ENCODE data around the gene OR2H2. TPM values are rescaled to one million over a fixed set of nuclear protein-coding genes. Genes with fewer than 3 reads are reported as not detected.

OR2H2 gene
- total and polyA plus RNA-seq, 2 of the 13 experiments (the other 11 are each of a cell fraction or from before 2014, with no cell fraction given) = not detected

DNA sequence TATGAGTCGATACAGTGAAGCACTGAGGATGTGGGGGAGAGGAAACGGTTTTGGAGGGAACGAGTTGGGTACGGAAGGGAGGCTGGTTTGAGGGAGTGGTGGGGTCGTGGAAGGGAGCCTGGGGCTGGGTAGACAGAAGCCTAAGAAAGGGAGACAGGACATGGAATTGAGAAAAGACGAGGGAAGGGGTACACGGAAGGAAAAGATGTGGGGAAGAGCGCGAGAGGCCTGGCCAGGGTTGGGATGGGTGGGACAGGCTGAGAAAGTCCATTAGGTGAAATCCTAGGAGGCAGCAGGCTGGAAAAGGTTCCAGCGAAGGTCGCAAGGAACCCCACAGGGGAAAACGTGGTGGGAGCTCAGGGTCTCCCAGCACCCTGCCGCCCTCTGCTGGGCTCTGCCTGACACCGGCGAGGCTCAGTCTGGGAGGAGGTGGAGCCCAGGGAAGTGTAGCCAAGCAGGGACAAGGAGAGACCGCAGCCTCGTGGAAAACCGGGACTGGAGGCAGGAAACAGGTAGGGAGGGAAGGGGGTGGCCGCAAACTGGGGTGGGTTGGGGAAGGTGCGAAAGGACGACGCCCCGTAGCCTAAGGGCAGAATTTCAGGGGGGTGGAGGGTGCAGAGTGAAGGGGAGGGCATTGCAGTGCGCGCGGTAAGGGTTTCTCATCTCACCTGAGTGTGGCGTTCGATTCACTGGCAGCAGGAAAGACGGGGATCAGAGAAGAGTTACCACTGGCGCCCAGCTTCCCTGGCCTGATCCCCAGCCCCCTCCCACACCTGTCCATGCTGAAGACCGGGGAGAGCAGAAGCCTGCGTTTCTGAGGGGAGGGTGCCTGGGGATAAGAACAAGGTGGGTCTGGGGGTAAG is 43.7 kb downstream of the OR2H2 start (continued):
- TF ChIP-seq, protein P1, sequence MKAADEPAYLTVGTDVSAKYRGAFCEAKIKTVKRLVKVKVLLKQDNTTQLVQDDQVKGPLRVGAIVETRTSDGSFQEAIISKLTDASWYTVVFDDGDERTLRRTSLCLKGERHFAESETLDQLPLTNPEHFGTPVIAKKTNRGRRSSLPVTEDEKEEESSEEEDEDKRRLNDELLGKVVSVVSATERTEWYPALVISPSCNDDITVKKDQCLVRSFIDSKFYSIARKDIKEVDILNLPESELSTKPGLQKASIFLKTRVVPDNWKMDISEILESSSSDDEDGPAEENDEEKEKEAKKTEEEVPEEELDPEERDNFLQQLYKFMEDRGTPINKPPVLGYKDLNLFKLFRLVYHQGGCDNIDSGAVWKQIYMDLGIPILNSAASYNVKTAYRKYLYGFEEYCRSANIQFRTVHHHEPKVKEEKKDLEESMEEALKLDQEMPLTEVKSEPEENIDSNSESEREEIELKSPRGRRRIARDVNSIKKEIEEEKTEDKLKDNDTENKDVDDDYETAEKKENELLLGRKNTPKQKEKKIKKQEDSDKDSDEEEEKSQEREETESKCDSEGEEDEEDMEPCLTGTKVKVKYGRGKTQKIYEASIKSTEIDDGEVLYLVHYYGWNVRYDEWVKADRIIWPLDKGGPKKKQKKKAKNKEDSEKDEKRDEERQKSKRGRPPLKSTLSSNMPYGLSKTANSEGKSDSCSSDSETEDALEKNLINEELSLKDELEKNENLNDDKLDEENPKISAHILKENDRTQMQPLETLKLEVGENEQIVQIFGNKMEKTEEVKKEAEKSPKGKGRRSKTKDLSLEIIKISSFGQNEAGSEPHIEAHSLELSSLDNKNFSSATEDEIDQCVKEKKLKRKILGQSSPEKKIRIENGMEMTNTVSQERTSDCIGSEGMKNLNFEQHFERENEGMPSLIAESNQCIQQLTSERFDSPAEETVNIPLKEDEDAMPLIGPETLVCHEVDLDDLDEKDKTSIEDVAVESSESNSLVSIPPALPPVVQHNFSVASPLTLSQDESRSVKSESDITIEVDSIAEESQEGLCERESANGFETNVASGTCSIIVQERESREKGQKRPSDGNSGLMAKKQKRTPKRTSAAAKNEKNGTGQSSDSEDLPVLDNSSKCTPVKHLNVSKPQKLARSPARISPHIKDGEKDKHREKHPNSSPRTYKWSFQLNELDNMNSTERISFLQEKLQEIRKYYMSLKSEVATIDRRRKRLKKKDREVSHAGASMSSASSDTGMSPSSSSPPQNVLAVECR (CRISPR knock-in tag; IDR thresholded peaks at IDR 0.05; ENCODE audit: borderline replicate concordance) = peak; percentile 26; the same call in 1 of the 2 replicates
- TF ChIP-seq ZNF263 (CRISPR knock-in tag; IDR thresholded peaks at IDR 0.05) (0 out of 2 replicates have a peak, but pooled peaks have one; percentile 55), EZH2 (conservative IDR thresholded peaks at IDR 0.05; ENCODE audit: low read depth, low read length) (peak; percentile 69; the same call in 1 of the 2 replicates), MTA1 (CRISPR knock-in tag; IDR thresholded peaks at IDR 0.05; ENCODE audit: borderline replicate concordance) (peak; percentile 72; the same call in 1 of the 2 replicates), FOXC1 (CRISPR knock-in tag; IDR thresholded peaks at IDR 0.05; ENCODE audit: borderline replicate concordance) (0 out of 2 replicates have a peak, but pooled peaks have one; percentile 56), ZNF3 (CRISPR knock-in tag; IDR thresholded peaks at IDR 0.05) (no peak), POLR2AphosphoS2 (IDR thresholded peaks at IDR 0.05; ENCODE audit: low read depth, low read length) (no peak), NRL (CRISPR knock-in tag; IDR thresholded peaks at IDR 0.05; ENCODE audit: borderline replicate concordance) (peak; percentile 35; the same call in 1 of the 2 replicates), ZNF274 (CRISPR knock-in tag; IDR thresholded peaks at IDR 0.05) (peak; percentile 73; the same call in 1 of the 2 replicates), ATF7 (IDR thresholded peaks at IDR 0.05) (no peak), ATF7 (CRISPR knock-in tag; IDR thresholded peaks at IDR 0.05) (0 out of 2 replicates have a peak, but pooled peaks have one; percentile 39), SMYD3 (CRISPR knock-in tag; IDR thresholded peaks at IDR 0.05) (no peak), HOXA5 (CRISPR knock-in tag; IDR thresholded peaks at IDR 0.05) (0 out of 2 replicates have a peak, but pooled peaks have one; percentile 25), MYC (CRISPR knock-in tag; IDR thresholded peaks at IDR 0.05; ENCODE audit: borderline replicate concordance) (peak; percentile 66; the same call in 1 of the 2 replicates), NFKB2 (CRISPR knock-in tag; IDR thresholded peaks at IDR 0.05; ENCODE audit: borderline replicate concordance) (0 out of 2 replicates have a peak, but pooled peaks have one; percentile 29)
- TF ChIP-seq, protein P2, sequence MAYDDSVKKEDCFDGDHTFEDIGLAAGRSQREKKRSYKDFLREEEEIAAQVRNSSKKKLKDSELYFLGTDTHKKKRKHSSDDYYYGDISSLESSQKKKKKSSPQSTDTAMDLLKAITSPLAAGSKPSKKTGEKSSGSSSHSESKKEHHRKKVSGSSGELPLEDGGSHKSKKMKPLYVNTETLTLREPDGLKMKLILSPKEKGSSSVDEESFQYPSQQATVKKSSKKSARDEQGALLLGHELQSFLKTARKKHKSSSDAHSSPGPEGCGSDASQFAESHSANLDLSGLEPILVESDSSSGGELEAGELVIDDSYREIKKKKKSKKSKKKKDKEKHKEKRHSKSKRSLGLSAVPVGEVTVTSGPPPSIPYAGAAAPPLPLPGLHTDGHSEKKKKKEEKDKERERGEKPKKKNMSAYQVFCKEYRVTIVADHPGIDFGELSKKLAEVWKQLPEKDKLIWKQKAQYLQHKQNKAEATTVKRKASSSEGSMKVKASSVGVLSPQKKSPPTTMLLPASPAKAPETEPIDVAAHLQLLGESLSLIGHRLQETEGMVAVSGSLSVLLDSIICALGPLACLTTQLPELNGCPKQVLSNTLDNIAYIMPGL (CRISPR knock-in tag; IDR thresholded peaks at IDR 0.05; ENCODE audit: borderline replicate concordance in 1 of 2, low read depth in 1 of 2) = peak; percentile 72 to 74; a peak in 3 of 4 replicates
- TF ChIP-seq, protein P3, sequence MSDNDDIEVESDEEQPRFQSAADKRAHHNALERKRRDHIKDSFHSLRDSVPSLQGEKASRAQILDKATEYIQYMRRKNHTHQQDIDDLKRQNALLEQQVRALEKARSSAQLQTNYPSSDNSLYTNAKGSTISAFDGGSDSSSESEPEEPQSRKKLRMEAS (IDR thresholded peaks at IDR 0.05) = peak; percentile 49; the same call in 1 of the 2 replicates

All from HepG2 (cell line).